Endodermal cell (in vitro differentiated cells): Measurements from ENCODE around the gene FERD3L. TPM values are rescaled to one million over a fixed set of nuclear protein-coding genes. Genes with fewer than 3 reads are reported as not detected.

Experiments
- DNase-seq: peaks from one replicate; pipeline ENCODE4 v3.0.0-alpha.2; 2017
- H3K27ac ChIP-seq: 2 replicates; pipeline ENCODE4 v1.5.1; 2013; ENCODE audit warnings: mild to moderate bottlenecking, low read depth, low read length, moderate library complexity
- H3K27me3 ChIP-seq: 2 replicates; pipeline ENCODE4 v1.6.1; 2013; ENCODE audit warnings: mild to moderate bottlenecking, low read length, moderate library complexity; ENCODE audit not compliant: insufficient read depth, control insufficient read depth, poor library complexity, severe bottlenecking
- H3K36me3 ChIP-seq: 2 replicates; pipeline ENCODE4 v1.7.0; 2013; ENCODE audit warnings: mild to moderate bottlenecking, low read length, moderate library complexity; ENCODE audit not compliant: control insufficient read depth, insufficient read depth
- H3K4me1 ChIP-seq: one replicate; pipeline ENCODE4 v1.7.0; 2013; ENCODE audit warnings: low read length; ENCODE audit not compliant: control insufficient read depth, insufficient read depth
- H3K4me3 ChIP-seq: 2 replicates; pipeline ENCODE4 v1.5.1; 2013; ENCODE audit warnings: mild to moderate bottlenecking, low read length, moderate library complexity
- H3K9ac ChIP-seq: 2 replicates; pipeline ENCODE4 v1.6.1; 2013; ENCODE audit warnings: mild to moderate bottlenecking, low read length, moderate library complexity; ENCODE audit not compliant: poor library complexity, severe bottlenecking; ENCODE audit errors: extremely low read depth
- H3K9me3 ChIP-seq: 2 replicates; pipeline ENCODE4 v1.6.1; 2013; ENCODE audit warnings: mild to moderate bottlenecking, low read length, moderate library complexity; ENCODE audit not compliant: control insufficient read depth
- H3K27ac Mint-ChIP-seq: 2 replicates; pipeline ENCODE4 v1.8.0; 2020; ENCODE audit warnings: mixed read lengths
- H3K27me3 Mint-ChIP-seq: 2 replicates; pipeline ENCODE4 v1.8.0; 2021; ENCODE audit warnings: mild to moderate bottlenecking, mixed read lengths; ENCODE audit not compliant: insufficient read depth
- H3K36me3 Mint-ChIP-seq: 2 replicates; pipeline ENCODE4 v1.8.0; 2020; ENCODE audit warnings: low read depth, mixed read lengths
- H3K4me1 Mint-ChIP-seq: 2 replicates; pipeline ENCODE4 v1.8.0; 2020; ENCODE audit warnings: mixed read lengths
- H3K4me3 Mint-ChIP-seq: 2 replicates; pipeline ENCODE4 v1.8.0; 2020; ENCODE audit warnings: mild to moderate bottlenecking, moderate library complexity, mixed read lengths
- H3K9me3 Mint-ChIP-seq: 2 replicates; pipeline ENCODE4 v1.8.0; 2020; ENCODE audit warnings: mild to moderate bottlenecking, mixed read lengths
- WGBS, 2 experiments: methylation state at CpG; one replicate each; pipeline versions ENCODE4 v1.1.5 to v1.1.7; 2013; ENCODE audit warnings: missing lambda C conversion rate in 2 of 2, mixed read lengths in 1 of 2; ENCODE audit not compliant: insufficient coverage in 1 of 2, insufficient read length in 1 of 2; 5-methylcytosine and 5-hydroxymethylcytosine counted together
- total RNA-seq, 2 donors: library from RNA; stranded (reverse); fragmentation: NEBNext Ultra II Directional in 1 of 2; extraction: Animal tissue kit (Norgen Biotek cat#: 25700) in 1 of 2; gene quantifications; 2 replicates in 1 of 2; 3 replicates in 1 of 2; pipeline ENCODE4 v1.2.1, GENCODE V29; 2021
- TF ChIP-seq, protein P1 (sequence below): fragments of 200-600 bp; sonication (generic); conservative IDR thresholded peaks from 2 replicates; pipeline ENCODE4 v1.5.0; 2021; ENCODE audit warnings: antibody characterized with exemption, mild to moderate bottlenecking

The FERD3L gene
- total RNA-seq, 2 donors from 2014 or later = not detected

GRCh38 chr7:19143881-19144574, 1.2 kb downstream of the FERD3L start:
- no peaks in the 10 kb centered on the region for H3K9me3 Mint-ChIP-seq
- no peak overlapping the region for H3K27ac ChIP-seq
- no peaks in the 10 kb centered on the region for H3K9me3 ChIP-seq
- H3K4me3 Mint-ChIP-seq = peak overlapping the region; percentile 64
- peaks cover 22% of the 10 kb centered on the region for H3K4me1 Mint-ChIP-seq
- H3K27ac Mint-ChIP-seq = no peak overlapping the region
- DNase-seq = peak; percentile 82
- H3K27me3 ChIP-seq = peaks cover 78% of the 10 kb centered on the region
- peaks cover 4% of the 10 kb centered on the region for H3K4me1 ChIP-seq
- H3K36me3 Mint-ChIP-seq = no peaks in the 10 kb centered on the region
- 2 to 13% methylated on average over 3 to 28 of the region's 30 CpGs for WGBS, 2 experiments
- H3K27me3 Mint-ChIP-seq = peaks cover 78% of the 10 kb centered on the region
- TF ChIP-seq, protein P1, sequence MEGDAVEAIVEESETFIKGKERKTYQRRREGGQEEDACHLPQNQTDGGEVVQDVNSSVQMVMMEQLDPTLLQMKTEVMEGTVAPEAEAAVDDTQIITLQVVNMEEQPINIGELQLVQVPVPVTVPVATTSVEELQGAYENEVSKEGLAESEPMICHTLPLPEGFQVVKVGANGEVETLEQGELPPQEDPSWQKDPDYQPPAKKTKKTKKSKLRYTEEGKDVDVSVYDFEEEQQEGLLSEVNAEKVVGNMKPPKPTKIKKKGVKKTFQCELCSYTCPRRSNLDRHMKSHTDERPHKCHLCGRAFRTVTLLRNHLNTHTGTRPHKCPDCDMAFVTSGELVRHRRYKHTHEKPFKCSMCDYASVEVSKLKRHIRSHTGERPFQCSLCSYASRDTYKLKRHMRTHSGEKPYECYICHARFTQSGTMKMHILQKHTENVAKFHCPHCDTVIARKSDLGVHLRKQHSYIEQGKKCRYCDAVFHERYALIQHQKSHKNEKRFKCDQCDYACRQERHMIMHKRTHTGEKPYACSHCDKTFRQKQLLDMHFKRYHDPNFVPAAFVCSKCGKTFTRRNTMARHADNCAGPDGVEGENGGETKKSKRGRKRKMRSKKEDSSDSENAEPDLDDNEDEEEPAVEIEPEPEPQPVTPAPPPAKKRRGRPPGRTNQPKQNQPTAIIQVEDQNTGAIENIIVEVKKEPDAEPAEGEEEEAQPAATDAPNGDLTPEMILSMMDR = no peak
- H3K9ac ChIP-seq = no peak overlapping the region
- H3K4me3 ChIP-seq = peak overlapping the region; percentile 79
- H3K36me3 ChIP-seq = no peaks in the 10 kb centered on the region

GRCh38 chr7:19139706-19140327, 5.4 kb downstream of the FERD3L start:
- Histone ChIP-seq H3K36me3 (no peaks in the 10 kb centered on the region), H3K27me3 (peaks cover 45% of the 10 kb centered on the region), H3K4me1 (peaks cover 3% of the 10 kb centered on the region), H3K9ac (no peak overlapping the region), H3K4me3 (no peak overlapping the region), H3K27ac (no peak overlapping the region), H3K9me3 (no peaks in the 10 kb centered on the region)
- H3K4me3 Mint-ChIP-seq = no peak overlapping the region
- no peak for DNase-seq
- 83 to 91% methylated on average over 4 of the region's 4 CpGs for WGBS, 2 experiments
- H3K9me3 Mint-ChIP-seq = no peaks in the 10 kb centered on the region
- peaks cover 51% of the 10 kb centered on the region for H3K27me3 Mint-ChIP-seq
- TF ChIP-seq, protein P1 = no peak
- H3K4me1 Mint-ChIP-seq = peaks cover 10% of the 10 kb centered on the region
- H3K27ac Mint-ChIP-seq = no peak overlapping the region
- H3K36me3 Mint-ChIP-seq = no peaks in the 10 kb centered on the region

- Mint-ChIP-seq H3K9me3 (no peaks in the 10 kb centered on the region), H3K4me1 (no peaks in the 10 kb centered on the region), H3K36me3 (no peaks in the 10 kb centered on the region), H3K27me3 (peaks cover 2% of the 10 kb centered on the region), H3K27ac (no peak overlapping the region), H3K4me3 (no peak overlapping the region)
- TF ChIP-seq, protein P1 = no peak
- Histone ChIP-seq H3K27ac (no peak overlapping the region), H3K36me3 (no peaks in the 10 kb centered on the region), H3K27me3 (no peaks in the 10 kb centered on the region), H3K9me3 (no peaks in the 10 kb centered on the region), H3K4me3 (no peak overlapping the region), H3K4me1 (no peaks in the 10 kb centered on the region), H3K9ac (no peak overlapping the region)
- 89% methylated on average over 4 of the region's 4 CpGs; no CpG with 5 or more reads in 1 of the 2 experiments for WGBS, 2 experiments
- DNase-seq = no peak
These were observed 11.3 kb downstream of the FERD3L start for GRCh38 chr7:19133886-19134285.
